ENCODE measurements around the gene CPTP.

CPTP gene

DNA sequence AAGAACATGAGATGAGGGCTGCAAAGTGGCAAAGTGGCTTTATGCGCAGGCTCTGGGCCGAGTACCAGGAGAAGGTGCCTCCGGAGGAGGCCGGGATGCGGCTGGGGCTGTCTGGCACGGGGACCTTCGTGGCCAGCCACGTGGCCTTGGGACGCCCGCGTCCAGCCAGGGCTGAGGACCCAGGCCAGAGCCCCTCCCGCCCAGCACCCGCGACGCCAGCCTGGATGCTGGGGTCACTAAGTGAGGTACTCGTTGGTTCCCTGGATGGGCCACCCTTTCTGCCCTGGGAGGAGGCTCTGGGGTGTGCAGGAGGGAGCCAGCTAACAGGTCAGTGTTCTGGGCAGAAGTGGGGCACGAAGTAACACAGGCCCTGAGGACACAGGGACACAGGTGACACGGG lies 31.8 kb upstream of the CPTP start:
- TF ChIP-seq TCF12 (IDR thresholded peaks at IDR 0.05; ENCODE audit: low read depth), result no peak
- no peak for TF ChIP-seq EP300 (IDR thresholded peaks at IDR 0.05; ENCODE audit: borderline replicate concordance)
- TF ChIP-seq EGR1 (IDR thresholded peaks at IDR 0.05), result no peak
- TF ChIP-seq, protein P1, sequence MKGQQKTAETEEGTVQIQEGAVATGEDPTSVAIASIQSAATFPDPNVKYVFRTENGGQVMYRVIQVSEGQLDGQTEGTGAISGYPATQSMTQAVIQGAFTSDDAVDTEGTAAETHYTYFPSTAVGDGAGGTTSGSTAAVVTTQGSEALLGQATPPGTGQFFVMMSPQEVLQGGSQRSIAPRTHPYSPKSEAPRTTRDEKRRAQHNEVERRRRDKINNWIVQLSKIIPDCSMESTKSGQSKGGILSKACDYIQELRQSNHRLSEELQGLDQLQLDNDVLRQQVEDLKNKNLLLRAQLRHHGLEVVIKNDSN (IDR thresholded peaks at IDR 0.05), result no peak
- no peak for TF ChIP-seq RAD21 (IDR thresholded peaks at IDR 0.05; ENCODE audit: low read depth)
- TF ChIP-seq TAF1 (IDR thresholded peaks at IDR 0.05; ENCODE audit: low read depth), result no peak

DNA sequence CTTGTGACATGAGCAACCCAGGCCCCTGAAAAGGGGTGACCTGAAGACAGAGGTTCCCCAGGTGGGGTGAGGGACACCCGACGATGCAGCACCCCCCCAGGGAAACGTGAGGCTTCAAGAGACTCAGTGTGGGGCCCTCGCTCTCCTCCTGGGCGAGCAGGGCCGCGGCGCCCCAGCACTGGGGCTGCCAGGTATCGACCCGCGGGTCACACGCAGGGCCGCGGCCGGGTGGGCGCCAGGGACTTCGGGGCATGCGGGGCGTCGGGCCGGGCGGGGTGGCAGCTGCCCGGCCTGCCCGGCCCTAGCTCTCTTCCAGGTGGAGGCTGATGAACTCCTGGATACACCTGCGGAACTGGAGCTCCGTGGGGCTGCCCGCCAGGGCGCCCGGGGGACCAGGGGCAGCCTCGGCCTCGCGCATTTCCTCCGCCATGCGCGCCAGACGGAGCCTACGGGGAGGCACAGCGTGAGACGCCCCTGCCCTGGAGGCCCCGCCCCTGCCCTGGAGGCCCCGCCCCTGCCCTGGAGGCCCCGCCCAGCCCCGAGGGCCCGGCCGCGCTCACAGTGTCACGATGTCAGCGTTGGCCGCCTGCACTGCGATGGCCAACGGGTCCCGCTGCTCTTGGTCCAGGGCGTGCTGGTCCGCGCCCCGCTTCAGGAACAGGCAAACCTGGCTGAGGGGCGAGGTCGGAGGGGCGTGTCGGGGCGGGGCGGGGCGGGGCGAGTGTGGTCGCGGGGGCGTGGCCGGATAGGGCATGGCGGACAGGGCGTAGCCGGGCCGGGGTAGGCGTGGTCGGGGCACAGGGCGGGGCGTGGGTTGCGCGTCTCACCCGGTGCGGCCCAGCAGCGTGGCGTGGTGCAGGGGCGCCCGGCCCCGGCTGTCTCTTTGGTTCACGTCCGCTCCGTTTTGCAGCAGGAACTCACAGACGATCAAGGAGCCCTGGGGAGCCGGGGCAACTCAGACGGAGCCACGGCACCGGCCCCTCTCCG lies 31.0 kb upstream of the CPTP start:
- TF ChIP-seq YY1 (IDR thresholded peaks at IDR 0.05; ENCODE audit: low read depth), result 0 out of 2 replicates have a peak, but pooled peaks have one; percentile 17
- TF ChIP-seq, protein P2, sequence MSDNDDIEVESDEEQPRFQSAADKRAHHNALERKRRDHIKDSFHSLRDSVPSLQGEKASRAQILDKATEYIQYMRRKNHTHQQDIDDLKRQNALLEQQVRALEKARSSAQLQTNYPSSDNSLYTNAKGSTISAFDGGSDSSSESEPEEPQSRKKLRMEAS (IDR thresholded peaks at IDR 0.05), result peak; percentile 88
- TF ChIP-seq TEAD4 (IDR thresholded peaks at IDR 0.05), result no peak

DNA sequence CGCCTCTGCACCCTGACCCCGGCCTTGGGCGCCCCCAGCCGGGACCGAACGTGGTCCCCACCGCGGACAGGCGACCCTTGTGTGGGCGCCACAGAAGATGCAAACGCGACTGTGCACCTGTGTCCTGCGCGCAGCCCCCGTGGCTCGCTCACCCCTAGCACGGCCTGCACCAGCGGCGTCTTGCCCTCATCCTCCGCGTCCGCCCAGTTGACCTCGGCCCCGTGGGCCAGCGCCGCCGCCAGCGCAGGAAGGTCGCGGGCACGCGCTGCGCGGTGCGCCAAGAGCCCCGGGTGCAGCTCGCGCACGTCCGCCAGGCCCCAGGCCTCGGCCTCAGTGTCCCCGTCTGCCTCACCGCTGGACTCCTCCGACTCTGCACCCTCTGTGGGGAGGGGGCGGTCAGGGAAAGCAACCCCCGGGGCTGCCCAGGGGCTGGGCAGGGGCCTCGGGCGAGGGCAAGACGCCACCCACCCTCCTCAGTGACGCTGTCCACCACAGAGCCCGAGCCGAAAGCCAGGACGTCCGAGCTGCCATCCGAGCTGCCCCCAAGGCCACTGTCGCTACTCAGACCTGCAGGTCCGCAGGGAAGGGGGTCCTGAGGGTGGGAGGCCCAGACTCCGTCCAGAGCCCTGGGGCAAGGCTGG lies 30.2 kb upstream of the CPTP start:
- TF ChIP-seq ZBTB7A (IDR thresholded peaks at IDR 0.05; ENCODE audit: low read depth), result no peak
- TF ChIP-seq TAF1 (IDR thresholded peaks at IDR 0.05; ENCODE audit: low read depth), result no peak
- no peak for TF ChIP-seq TEAD4 (IDR thresholded peaks at IDR 0.05)
- no peak for TF ChIP-seq YY1 (IDR thresholded peaks at IDR 0.05; ENCODE audit: low read depth)
- TF ChIP-seq TCF12 (IDR thresholded peaks at IDR 0.05; ENCODE audit: low read depth), result no peak
- no peak for TF ChIP-seq CEBPB (IDR thresholded peaks at IDR 0.05)
- no peak for TF ChIP-seq RAD21 (IDR thresholded peaks at IDR 0.05; ENCODE audit: low read depth)

DNA sequence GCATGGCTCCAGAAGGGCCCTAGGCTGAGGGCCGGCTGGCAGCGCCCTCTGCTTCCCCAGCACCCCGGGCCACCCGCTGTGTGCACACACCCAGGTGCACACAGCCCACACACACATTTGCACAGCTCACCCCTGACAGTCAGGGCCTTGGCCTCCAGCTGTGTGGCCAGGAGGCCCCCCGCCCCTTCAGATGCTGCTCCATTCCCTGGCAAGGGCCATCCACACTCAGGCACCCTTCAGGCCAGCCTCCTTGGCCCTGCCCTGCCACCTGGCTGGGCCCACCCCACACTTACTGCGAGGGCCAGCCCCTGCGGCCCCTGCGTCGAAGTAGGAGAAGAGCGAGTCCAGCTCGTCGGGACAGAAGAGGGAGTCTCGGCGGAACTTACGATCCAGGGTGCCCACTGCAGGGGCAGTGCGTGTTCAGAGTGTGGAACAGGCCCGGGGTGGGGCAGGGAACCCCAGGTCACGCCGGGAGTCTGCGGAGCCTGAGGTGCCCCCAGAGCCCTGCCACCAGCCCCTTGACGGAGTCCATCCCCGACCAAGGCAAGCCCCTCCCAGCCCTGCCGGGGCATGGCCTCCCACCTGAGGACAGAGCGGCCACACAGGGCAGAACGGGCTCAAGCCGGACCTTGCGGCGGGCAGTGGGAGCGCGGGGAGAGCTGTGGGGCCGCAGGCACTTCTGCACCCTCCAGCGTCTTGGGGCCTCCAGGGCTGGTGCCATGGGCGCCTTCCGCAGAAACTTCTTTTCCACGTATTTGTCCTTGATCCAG lies 29.3 kb upstream of the CPTP start:
- TF ChIP-seq TEAD4 (IDR thresholded peaks at IDR 0.05), result no peak
- no peak for TF ChIP-seq TCF12 (IDR thresholded peaks at IDR 0.05; ENCODE audit: low read depth)
- TF ChIP-seq CREB1 (IDR thresholded peaks at IDR 0.05; ENCODE audit: low read depth), result no peak
- no peak for TF ChIP-seq FOXM1 (IDR thresholded peaks at IDR 0.05; ENCODE audit: borderline replicate concordance, low read depth)
- TF ChIP-seq EP300 (IDR thresholded peaks at IDR 0.05; ENCODE audit: borderline replicate concordance), result no peak
- no peak for TF ChIP-seq ZBTB7A (IDR thresholded peaks at IDR 0.05; ENCODE audit: low read depth)
- no peak for TF ChIP-seq EGR1 (IDR thresholded peaks at IDR 0.05)
- TF ChIP-seq, protein P3, sequence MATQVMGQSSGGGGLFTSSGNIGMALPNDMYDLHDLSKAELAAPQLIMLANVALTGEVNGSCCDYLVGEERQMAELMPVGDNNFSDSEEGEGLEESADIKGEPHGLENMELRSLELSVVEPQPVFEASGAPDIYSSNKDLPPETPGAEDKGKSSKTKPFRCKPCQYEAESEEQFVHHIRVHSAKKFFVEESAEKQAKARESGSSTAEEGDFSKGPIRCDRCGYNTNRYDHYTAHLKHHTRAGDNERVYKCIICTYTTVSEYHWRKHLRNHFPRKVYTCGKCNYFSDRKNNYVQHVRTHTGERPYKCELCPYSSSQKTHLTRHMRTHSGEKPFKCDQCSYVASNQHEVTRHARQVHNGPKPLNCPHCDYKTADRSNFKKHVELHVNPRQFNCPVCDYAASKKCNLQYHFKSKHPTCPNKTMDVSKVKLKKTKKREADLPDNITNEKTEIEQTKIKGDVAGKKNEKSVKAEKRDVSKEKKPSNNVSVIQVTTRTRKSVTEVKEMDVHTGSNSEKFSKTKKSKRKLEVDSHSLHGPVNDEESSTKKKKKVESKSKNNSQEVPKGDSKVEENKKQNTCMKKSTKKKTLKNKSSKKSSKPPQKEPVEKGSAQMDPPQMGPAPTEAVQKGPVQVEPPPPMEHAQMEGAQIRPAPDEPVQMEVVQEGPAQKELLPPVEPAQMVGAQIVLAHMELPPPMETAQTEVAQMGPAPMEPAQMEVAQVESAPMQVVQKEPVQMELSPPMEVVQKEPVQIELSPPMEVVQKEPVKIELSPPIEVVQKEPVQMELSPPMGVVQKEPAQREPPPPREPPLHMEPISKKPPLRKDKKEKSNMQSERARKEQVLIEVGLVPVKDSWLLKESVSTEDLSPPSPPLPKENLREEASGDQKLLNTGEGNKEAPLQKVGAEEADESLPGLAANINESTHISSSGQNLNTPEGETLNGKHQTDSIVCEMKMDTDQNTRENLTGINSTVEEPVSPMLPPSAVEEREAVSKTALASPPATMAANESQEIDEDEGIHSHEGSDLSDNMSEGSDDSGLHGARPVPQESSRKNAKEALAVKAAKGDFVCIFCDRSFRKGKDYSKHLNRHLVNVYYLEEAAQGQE (IDR thresholded peaks at IDR 0.05; ENCODE audit: low read depth), result no peak
- TF ChIP-seq YY1 (IDR thresholded peaks at IDR 0.05; ENCODE audit: low read depth), result no peak

DNA sequence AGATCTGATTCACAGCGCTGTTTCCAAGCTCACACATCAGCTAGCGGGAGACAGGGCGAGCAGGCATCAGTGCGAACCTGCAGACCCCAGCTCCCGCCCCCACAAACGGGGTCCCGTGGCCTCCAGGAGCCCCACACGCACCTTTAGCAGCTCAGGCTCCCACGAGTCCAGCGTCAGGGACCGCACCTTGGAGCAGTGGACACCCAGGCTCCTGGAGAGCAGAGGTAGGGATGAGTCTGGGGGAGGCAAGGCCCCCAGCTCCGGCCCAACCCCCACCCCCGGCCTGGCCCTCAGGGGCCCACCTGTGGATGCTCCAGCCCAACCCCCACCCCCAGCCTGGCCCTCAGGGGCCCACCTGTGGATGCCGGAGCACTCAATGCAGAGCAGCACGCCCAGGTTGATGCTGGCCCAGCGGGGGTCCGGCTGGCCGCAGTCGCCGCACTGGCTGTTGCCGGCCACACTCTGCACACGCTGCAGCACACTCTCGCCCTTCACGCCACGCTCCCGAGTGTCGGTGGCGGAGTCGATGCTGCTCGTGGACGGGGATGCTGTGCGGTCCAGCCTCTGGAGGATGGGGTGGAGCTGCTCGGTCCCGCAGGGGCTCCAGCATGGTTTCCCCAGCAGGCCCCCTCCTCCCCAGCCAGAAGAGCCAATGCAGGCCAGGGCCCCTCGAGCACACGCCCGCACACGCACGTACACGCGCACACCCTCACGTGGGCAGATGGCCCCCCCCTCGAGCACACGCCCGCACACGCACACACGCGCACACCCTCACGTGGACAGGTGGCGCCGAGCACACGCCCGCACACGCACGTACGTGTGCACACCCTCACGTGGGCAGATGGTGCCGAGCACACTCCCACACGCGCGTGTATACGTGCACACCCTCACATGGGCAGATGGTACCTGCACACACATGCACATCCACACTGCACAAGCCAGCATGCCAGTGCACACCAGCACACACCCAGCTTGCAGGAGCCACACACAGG lies 28.2 kb upstream of the CPTP start:
- no peak for TF ChIP-seq TAF1 (IDR thresholded peaks at IDR 0.05; ENCODE audit: low read depth)
- no peak for TF ChIP-seq RAD21 (IDR thresholded peaks at IDR 0.05; ENCODE audit: low read depth)
- TF ChIP-seq, protein P3 (IDR thresholded peaks at IDR 0.05; ENCODE audit: low read depth), result no peak
- TF ChIP-seq, protein P1 (IDR thresholded peaks at IDR 0.05), result no peak
- TF ChIP-seq NFIC (IDR thresholded peaks at IDR 0.05), result no peak
- TF ChIP-seq EGR1 (IDR thresholded peaks at IDR 0.05), result no peak
- no peak for TF ChIP-seq CREB1 (IDR thresholded peaks at IDR 0.05; ENCODE audit: low read depth)
- TF ChIP-seq, protein P2 (IDR thresholded peaks at IDR 0.05), result no peak
- TF ChIP-seq TEAD4 (IDR thresholded peaks at IDR 0.05), result no peak

Data from Ishikawa (cell line).